Measurements from ENCODE around the gene MRPL3.

MRPL3 gene

DNA sequence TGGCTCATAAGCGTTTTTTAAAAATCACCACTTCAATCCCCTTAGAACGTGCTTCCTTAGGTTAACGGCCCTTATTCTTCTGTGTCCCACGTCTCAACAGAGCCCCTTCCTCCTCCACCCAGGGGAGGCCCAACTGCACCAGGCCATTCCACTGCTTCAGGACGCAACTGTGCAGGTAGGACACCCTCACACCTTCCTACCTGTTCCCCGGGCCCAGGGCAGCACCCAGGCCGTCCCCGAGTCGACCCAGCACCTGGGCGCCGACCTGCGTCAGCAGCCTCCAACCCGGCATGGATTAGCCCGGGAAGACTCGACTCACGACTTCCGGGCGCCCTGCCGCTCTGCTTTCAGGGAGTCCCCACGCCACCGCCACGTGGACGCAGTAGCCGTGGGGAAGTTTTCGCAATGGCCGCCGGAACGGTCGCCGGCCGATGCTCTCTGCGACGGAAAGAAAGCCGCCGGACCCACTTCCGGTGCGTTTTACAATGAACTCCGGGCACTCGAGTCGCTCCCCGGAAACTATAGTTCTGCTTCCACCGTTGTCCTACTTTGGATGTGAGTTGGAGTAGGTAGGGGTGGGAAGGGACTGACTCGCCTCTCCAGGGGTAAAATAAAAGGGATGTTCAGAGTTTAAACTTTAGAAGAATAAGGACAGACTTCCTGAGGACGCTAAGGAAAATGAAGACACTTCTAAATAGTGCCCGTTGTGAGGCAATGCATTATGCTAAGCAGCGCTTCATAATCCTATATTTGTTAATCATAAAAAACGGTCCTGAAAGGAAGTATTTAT lies at the start of gene MRPL3:
TSS of gene MRPL3 (minus strand) at position 442 of the 790 bp plus-strand sequence. CDS start at position 292, 150 bp downstream.
- peak within 1 kb of the TSS; percentile 72 for H3K9ac ChIP-seq (ENCODE audit: low read length)
- H3K27ac ChIP-seq (ENCODE audit: low read depth, low read length): peak within 1 kb of the TSS; percentile 84
- H3K4me1 ChIP-seq (ENCODE audit: insufficient read depth, low read length): peaks cover 23% of the 10 kb centered on the region
- H3K9me3 ChIP-seq (ENCODE audit: low read length): no peaks in the 10 kb centered on the region
- H3K4me3 ChIP-seq (ENCODE audit: low read depth in 1 of 2, low read length in 2 of 2): peak within 1 kb of the TSS; percentile 92 to 95
- no peaks in the 10 kb centered on the region for H3K27me3 ChIP-seq (ENCODE audit: control insufficient read depth in 1 of 2, insufficient read depth in 2 of 2, low read length in 2 of 2)
- H3K36me3 ChIP-seq (ENCODE audit: insufficient read depth, low read length): peaks cover 4% of the 10 kb centered on the region

DNA sequence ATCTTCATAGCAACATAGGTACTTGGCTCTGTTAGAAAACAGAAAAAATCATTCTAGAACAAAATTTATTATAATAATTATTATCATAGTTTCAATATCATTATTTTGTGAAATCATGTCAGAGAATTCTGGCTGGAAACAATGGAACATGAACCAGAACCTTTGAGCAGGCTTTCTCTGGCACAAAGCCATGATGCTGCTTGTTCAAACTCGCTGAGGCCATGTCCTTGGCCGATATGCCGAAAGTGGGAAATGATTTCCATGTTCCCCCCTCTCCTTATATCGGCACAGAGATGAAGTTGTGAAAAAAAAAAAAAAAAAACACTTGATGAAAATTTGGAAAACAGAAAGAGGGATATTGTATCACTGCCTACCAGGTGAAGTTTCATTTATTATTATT lies 49.0 kb upstream of the MRPL3 start:
- Histone ChIP-seq H3K4me3 (ENCODE audit: low read depth in 1 of 2, low read length in 2 of 2) (no peak overlapping the region), H3K27me3 (ENCODE audit: control insufficient read depth in 1 of 2, insufficient read depth in 2 of 2, low read length in 2 of 2) (no peaks in the 10 kb centered on the region), H3K9ac (ENCODE audit: low read length) (no peak overlapping the region), H3K4me1 (ENCODE audit: insufficient read depth, low read length) (no peaks in the 10 kb centered on the region), H3K36me3 (ENCODE audit: insufficient read depth, low read length) (no peaks in the 10 kb centered on the region), H3K9me3 (ENCODE audit: low read length) (no peaks in the 10 kb centered on the region), H3K27ac (ENCODE audit: low read depth, low read length) (no peak overlapping the region)

DNA sequence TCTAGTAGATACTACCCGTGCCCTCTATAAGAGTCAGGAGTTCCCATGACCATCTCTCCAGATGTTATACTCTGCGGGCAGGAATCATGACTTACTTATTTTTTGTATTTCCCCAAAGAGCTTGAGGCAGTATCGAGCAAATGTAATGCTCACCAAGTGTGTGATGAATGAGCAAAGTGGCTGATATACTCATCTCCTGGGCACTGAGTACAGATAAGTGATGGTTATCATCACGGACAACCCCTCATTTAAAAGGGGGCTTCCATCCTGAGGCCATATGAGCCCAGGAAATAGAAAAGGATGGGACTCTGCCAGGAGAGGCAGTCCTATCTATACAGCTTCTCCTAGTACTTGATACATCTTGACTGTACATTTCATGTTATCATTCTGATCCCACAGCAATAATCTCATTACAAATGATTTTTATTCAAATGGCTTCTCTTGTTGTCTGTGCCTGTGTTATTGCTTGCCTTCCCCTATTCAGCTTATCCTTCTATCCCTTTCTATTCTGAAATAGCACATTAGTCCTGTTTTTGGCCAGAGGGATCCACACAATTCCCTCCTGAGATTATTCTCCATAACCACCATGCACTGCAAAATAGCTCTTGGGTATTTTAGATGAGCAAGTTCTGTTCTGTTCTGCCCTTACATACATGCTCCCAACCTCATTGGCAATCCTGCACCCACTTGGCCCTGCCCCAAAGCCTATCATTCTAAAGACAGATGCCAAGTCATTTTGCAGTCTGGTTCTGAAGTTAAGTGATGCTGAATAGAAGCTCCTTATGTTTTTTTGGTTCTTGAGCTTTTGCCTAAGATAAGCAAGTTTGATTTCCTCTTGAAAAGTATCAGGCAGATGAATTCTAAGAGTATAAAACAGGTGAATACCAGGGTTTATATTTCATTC lies 48.0 kb upstream of the MRPL3 start:
- Histone ChIP-seq H3K36me3 (ENCODE audit: insufficient read depth, low read length) (no peaks in the 10 kb centered on the region), H3K4me3 (ENCODE audit: low read depth in 1 of 2, low read length in 2 of 2) (no peak overlapping the region), H3K9me3 (ENCODE audit: low read length) (no peaks in the 10 kb centered on the region), H3K9ac (ENCODE audit: low read length) (no peak overlapping the region), H3K27ac (ENCODE audit: low read depth, low read length) (no peak overlapping the region), H3K27me3 (ENCODE audit: control insufficient read depth in 1 of 2, insufficient read depth in 2 of 2, low read length in 2 of 2) (no peaks in the 10 kb centered on the region), H3K4me1 (ENCODE audit: insufficient read depth, low read length) (no peaks in the 10 kb centered on the region)

DNA sequence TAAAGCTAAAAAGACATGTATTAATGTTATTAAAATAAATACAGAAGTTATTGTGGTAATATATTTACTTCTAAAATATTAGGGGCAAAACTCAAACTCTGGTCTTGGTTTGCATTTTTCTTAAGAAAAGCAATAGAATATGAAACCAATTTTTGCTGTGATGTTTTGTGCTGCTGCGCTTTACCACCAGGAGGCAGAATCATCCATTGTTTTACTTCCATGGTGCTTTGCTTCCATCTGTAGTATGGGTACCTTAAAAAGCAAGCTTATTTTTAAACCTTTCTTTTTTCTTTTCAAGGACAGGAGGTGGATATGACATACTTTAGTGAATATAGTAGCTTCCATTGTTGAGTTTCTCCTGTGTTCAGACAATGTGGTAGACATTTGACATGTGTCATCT lies 46.6 kb upstream of the MRPL3 start:
- Histone ChIP-seq H3K36me3 (ENCODE audit: insufficient read depth, low read length) (no peaks in the 10 kb centered on the region), H3K27me3 (ENCODE audit: control insufficient read depth in 1 of 2, insufficient read depth in 2 of 2, low read length in 2 of 2) (no peaks in the 10 kb centered on the region), H3K27ac (ENCODE audit: low read depth, low read length) (no peak overlapping the region), H3K9ac (ENCODE audit: low read length) (no peak overlapping the region), H3K4me3 (ENCODE audit: low read depth in 1 of 2, low read length in 2 of 2) (no peak overlapping the region), H3K9me3 (ENCODE audit: low read length) (no peaks in the 10 kb centered on the region), H3K4me1 (ENCODE audit: insufficient read depth, low read length) (no peaks in the 10 kb centered on the region)

DNA sequence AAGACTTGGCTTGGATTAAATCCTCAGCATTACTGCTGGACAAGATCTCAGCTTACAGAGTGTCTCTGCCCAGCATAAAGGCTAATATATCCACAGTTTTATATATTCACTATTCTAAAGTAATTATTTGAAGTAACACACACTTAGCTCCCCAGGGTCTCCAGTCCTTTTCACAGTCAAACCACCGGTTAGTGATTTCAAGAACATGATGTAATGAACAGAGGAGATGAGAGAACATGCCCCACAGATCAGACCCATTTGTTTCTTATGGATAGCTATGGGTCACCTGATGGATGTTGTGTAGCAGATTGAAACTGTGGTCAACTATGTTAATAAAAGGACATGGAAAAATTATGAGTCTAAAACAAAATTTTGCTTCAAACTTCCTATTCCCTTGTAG lies 44.8 kb upstream of the MRPL3 start:
- no peak overlapping the region for H3K9ac ChIP-seq (ENCODE audit: low read length)
- no peaks in the 10 kb centered on the region for H3K36me3 ChIP-seq (ENCODE audit: insufficient read depth, low read length)
- no peaks in the 10 kb centered on the region for H3K9me3 ChIP-seq (ENCODE audit: low read length)
- peaks cover 6% of the 10 kb centered on the region for H3K4me1 ChIP-seq (ENCODE audit: insufficient read depth, low read length)
- no peaks in the 10 kb centered on the region for H3K27me3 ChIP-seq (ENCODE audit: control insufficient read depth in 1 of 2, insufficient read depth in 2 of 2, low read length in 2 of 2)
- H3K4me3 ChIP-seq (ENCODE audit: low read depth in 1 of 2, low read length in 2 of 2): no peak overlapping the region
- H3K27ac ChIP-seq (ENCODE audit: low read depth, low read length): no peak overlapping the region

DNA sequence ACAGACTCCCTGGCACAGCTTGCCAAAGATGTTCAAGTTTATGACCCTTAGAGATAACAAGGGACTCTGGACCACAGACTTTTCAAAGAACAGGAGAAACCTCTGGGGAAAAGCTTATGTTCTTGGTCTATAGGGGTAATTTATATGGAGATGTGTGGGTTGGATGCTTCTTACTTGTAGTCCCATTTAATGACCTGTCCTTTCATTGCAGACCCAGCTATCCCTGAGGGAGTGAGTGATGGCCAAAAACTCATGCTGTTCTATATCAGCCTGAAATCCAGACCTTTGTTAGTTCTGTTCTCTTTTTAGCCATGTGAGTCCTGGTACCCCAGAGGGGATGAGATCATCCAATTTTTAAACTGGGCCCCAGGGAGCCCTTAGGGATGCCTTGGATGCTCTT lies 43.7 kb upstream of the MRPL3 start:
- no peak overlapping the region for H3K9ac ChIP-seq (ENCODE audit: low read length)
- no peaks in the 10 kb centered on the region for H3K36me3 ChIP-seq (ENCODE audit: insufficient read depth, low read length)
- H3K4me1 ChIP-seq (ENCODE audit: insufficient read depth, low read length): peaks cover 6% of the 10 kb centered on the region
- no peaks in the 10 kb centered on the region for H3K9me3 ChIP-seq (ENCODE audit: low read length)
- H3K27me3 ChIP-seq (ENCODE audit: control insufficient read depth in 1 of 2, insufficient read depth in 2 of 2, low read length in 2 of 2): no peaks in the 10 kb centered on the region
- no peak overlapping the region for H3K27ac ChIP-seq (ENCODE audit: low read depth, low read length)
- no peak overlapping the region for H3K4me3 ChIP-seq (ENCODE audit: low read depth in 1 of 2, low read length in 2 of 2)

DNA sequence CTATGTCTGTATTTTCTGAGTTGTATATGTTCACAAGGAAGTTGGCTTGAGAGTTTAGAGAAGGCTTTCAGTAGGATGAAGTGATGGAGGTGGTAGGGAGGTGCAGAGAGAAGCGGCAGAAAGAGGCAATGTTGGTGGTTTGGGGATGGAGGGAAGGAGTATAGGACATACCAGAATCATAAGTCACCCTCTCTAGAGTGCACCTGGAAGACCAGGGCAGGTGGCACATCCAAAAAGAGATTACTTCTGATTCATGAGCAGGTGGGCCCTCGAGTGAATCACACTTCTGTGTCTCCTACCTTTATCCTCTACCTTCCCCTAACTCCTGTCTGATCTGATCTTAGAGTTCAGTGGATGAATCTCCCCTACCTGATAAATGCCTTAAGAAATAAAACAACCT lies 41.8 kb upstream of the MRPL3 start:
- Histone ChIP-seq H3K4me1 (ENCODE audit: insufficient read depth, low read length) (peaks cover 6% of the 10 kb centered on the region), H3K9ac (ENCODE audit: low read length) (no peak overlapping the region), H3K27me3 (ENCODE audit: control insufficient read depth in 1 of 2, insufficient read depth in 2 of 2, low read length in 2 of 2) (no peaks in the 10 kb centered on the region), H3K27ac (ENCODE audit: low read depth, low read length) (no peak overlapping the region), H3K36me3 (ENCODE audit: insufficient read depth, low read length) (no peaks in the 10 kb centered on the region), H3K9me3 (ENCODE audit: low read length) (no peaks in the 10 kb centered on the region), H3K4me3 (ENCODE audit: low read depth in 1 of 2, low read length in 2 of 2) (no peak overlapping the region)

DNA sequence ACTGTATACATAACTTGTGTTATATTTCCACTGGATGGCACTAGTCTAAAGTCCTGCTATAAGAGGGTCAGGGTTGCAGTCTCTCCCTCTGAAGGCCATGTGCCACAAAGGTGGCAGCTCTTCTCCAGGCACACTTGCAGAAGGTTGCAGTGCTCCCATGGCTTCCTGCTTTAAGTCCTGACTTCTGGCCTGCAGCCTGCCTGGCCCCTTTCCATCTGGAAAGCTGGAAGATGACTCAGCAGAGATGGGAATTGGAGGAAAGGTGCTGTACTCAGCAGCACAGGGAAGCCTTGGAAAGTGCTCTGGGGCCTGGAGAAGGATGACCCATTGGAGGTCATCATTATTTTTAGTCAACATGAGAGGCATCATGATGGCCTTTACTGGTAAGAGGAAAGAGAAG lies 40.9 kb upstream of the MRPL3 start:
- Histone ChIP-seq H3K9ac (ENCODE audit: low read length) (no peak overlapping the region), H3K27ac (ENCODE audit: low read depth, low read length) (no peak overlapping the region), H3K27me3 (ENCODE audit: control insufficient read depth in 1 of 2, insufficient read depth in 2 of 2, low read length in 2 of 2) (no peaks in the 10 kb centered on the region), H3K4me3 (ENCODE audit: low read depth in 1 of 2, low read length in 2 of 2) (no peak overlapping the region), H3K36me3 (ENCODE audit: insufficient read depth, low read length) (no peaks in the 10 kb centered on the region), H3K9me3 (ENCODE audit: low read length) (no peaks in the 10 kb centered on the region), H3K4me1 (ENCODE audit: insufficient read depth, low read length) (peaks cover 6% of the 10 kb centered on the region)

DNA sequence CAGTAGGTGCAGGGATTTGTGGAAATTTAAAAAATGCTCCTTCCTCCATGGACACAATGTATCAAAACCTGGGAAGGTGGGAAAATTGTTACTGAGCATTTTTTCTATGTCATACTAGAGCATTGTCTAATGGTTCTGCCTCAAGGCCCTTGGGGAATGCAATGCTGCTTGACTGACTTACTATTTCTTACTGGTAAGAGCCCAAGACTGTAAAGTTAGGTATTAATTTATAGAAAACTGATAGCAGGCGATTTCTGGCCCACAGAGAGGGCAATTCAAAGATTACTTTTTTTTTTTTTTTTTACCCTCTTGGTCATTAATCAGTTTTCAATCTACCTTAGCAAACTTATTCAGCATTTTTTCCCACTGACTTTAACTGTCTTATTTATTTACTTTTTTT lies 38.5 kb upstream of the MRPL3 start:
- no peaks in the 10 kb centered on the region for H3K9me3 ChIP-seq (ENCODE audit: low read length)
- no peaks in the 10 kb centered on the region for H3K27me3 ChIP-seq (ENCODE audit: control insufficient read depth in 1 of 2, insufficient read depth in 2 of 2, low read length in 2 of 2)
- no peak overlapping the region for H3K4me3 ChIP-seq (ENCODE audit: low read depth in 1 of 2, low read length in 2 of 2)
- H3K4me1 ChIP-seq (ENCODE audit: insufficient read depth, low read length): peaks cover 6% of the 10 kb centered on the region
- H3K36me3 ChIP-seq (ENCODE audit: insufficient read depth, low read length): no peaks in the 10 kb centered on the region
- no peak overlapping the region for H3K9ac ChIP-seq (ENCODE audit: low read length)
- no peak overlapping the region for H3K27ac ChIP-seq (ENCODE audit: low read depth, low read length)

DNA sequence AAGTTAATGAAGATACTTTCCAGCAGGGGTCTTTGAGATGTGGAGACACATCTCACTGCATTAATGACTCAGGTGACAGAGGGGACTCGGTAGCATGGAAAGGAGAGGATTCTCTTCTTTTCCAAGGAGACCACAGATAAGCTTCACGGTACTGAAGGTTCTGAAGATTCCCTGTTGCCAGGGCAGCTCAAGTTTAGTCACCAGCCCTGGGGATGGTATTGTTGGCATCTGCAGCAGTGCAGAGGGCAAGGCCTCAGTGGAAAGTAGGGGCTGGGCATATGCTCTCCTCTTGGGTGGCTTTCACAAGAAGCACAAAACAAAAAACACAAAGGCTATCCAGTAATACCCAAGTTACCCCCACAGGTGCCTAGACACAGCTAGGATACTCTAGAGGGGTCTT lies 38.0 kb upstream of the MRPL3 start:
- H3K4me1 ChIP-seq (ENCODE audit: insufficient read depth, low read length): peaks cover 6% of the 10 kb centered on the region
- no peaks in the 10 kb centered on the region for H3K27me3 ChIP-seq (ENCODE audit: control insufficient read depth in 1 of 2, insufficient read depth in 2 of 2, low read length in 2 of 2)
- no peaks in the 10 kb centered on the region for H3K36me3 ChIP-seq (ENCODE audit: insufficient read depth, low read length)
- no peaks in the 10 kb centered on the region for H3K9me3 ChIP-seq (ENCODE audit: low read length)
- H3K4me3 ChIP-seq (ENCODE audit: low read depth in 1 of 2, low read length in 2 of 2): no peak overlapping the region
- no peak overlapping the region for H3K9ac ChIP-seq (ENCODE audit: low read length)
- H3K27ac ChIP-seq (ENCODE audit: low read depth, low read length): no peak overlapping the region

DNA sequence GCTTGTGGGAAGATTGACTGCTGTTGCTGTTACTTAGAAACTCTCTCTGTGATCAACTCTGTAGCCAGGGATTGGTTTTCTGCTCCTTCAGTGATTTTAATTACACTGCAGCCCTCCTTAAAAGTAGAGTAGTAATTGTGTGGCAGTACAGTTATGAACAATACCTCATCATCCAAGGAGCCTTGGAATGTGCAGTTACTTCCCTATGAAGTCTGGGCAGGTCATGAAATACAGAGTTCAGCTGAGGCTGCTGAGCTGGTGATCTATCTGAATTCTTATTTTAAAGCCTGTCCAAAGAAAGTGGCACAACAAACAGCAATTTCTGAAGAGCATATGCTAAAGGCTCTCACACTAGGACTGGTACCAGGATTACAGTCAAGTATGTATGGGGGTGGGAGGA lies 37.4 kb upstream of the MRPL3 start:
- Histone ChIP-seq H3K4me1 (ENCODE audit: insufficient read depth, low read length) (peaks cover 6% of the 10 kb centered on the region), H3K27ac (ENCODE audit: low read depth, low read length) (no peak overlapping the region), H3K4me3 (ENCODE audit: low read depth in 1 of 2, low read length in 2 of 2) (no peak overlapping the region), H3K36me3 (ENCODE audit: insufficient read depth, low read length) (no peaks in the 10 kb centered on the region), H3K9me3 (ENCODE audit: low read length) (no peaks in the 10 kb centered on the region), H3K9ac (ENCODE audit: low read length) (no peak overlapping the region), H3K27me3 (ENCODE audit: control insufficient read depth in 1 of 2, insufficient read depth in 2 of 2, low read length in 2 of 2) (no peaks in the 10 kb centered on the region)
